Small intestine (tissue), 7 donors: ENCODE data around the gene DOCK4. TPM values are rescaled to one million over a fixed set of nuclear protein-coding genes. Genes with fewer than 3 reads are reported as not detected.

Experiments
- DNase-seq, 2 donors: peaks; one replicate each; pipeline versions ENCODE4 v3.0.0 to v3.0.0-alpha.2; 2013
- FAIRE-seq: peaks from 2 replicates; lab custom pipeline; 2012; peaks lifted over from hg19 to GRCh38; lab: Jason Lieb, UNC
- H3K27ac ChIP-seq, 3 donors: one replicate each; pipeline ENCODE4 v1.5.1; 2013; ENCODE audit warnings: low read length in 2 of 3, mild to moderate bottlenecking in 2 of 3, control low read depth in 1 of 3, inconsistent platforms in 1 of 3, low read depth in 1 of 3, moderate library complexity in 1 of 3
- H3K27me3 ChIP-seq, 3 donors: one replicate each; pipeline ENCODE4 v1.6.1; 2013; ENCODE audit warnings: low read length in 3 of 3, inconsistent platforms in 1 of 3; ENCODE audit not compliant: control insufficient read depth in 3 of 3, insufficient read depth in 3 of 3
- H3K36me3 ChIP-seq, 3 donors: one replicate each; pipeline ENCODE4 v1.6.1; 2013; ENCODE audit warnings: low read length in 3 of 3, inconsistent platforms in 1 of 3, low read depth in 1 of 3, mild to moderate bottlenecking in 1 of 3, moderate library complexity in 1 of 3; ENCODE audit not compliant: control insufficient read depth in 3 of 3, insufficient read depth in 2 of 3
- H3K4me1 ChIP-seq, 3 donors: one replicate each; pipeline ENCODE4 v1.6.1; 2013; ENCODE audit warnings: low read length in 2 of 3, inconsistent platforms in 1 of 3, low read depth in 1 of 3, mild to moderate bottlenecking in 1 of 3, moderate library complexity in 1 of 3; ENCODE audit not compliant: control insufficient read depth in 3 of 3, insufficient read depth in 2 of 3
- H3K4me3 ChIP-seq, 3 donors: one replicate each; pipeline ENCODE4 v1.5.1; 2013; ENCODE audit warnings: low read length in 3 of 3, control low read depth in 1 of 3, inconsistent platforms in 1 of 3, low read depth in 1 of 3, mild to moderate bottlenecking in 1 of 3, moderate library complexity in 1 of 3
- H3K9me3 ChIP-seq, 2 donors: one replicate each; pipeline ENCODE4 v1.6.1; 2013; ENCODE audit warnings: low read depth in 1 of 2, low read length in 1 of 2; ENCODE audit not compliant: control insufficient read depth in 2 of 2, insufficient read depth in 1 of 2
- WGBS, 3 donors: extraction: QIAGEN DNeasy Blood & Tissue Kit; methylation state at CpG; one replicate each; pipeline ENCODE4 v1.1.7; 2013; 5-methylcytosine and 5-hydroxymethylcytosine counted together
- polyA plus RNA-seq, 4 donors: library from polyadenylated mRNA; stranded (reverse) in 3 of 4; unstranded in 1 of 4; fragments of 200-250 nt in 3 of 4; fragments of 120-200 nt in 1 of 4; gene quantifications; one replicate each; pipeline versions ENCODE4 v1.2.1 to v1.2.3, GENCODE V29; 2013
- donor health status: healthy with polysubstance abuse.
- donor health status: control.
- donor health status: control.
- donor health status: Bipolar disorder and iron deficiency.
- donor health status: healthy.

The DOCK4 gene
- polyA plus RNA-seq, 4 donors = 1.9 to 4.1 (median 3.8) TPM; not detected in 1

GRCh38 chr7:112192236-112193154, 13.7 kb downstream of the DOCK4 start:
- no peaks in the 10 kb centered on the region for H3K27me3 ChIP-seq
- no peak for DNase-seq
- H3K4me1 ChIP-seq = no peaks in the 10 kb centered on the region
- H3K36me3 ChIP-seq = no peaks in the 10 kb centered on the region
- H3K9me3 ChIP-seq = peaks cover 0 to 6% of the 10 kb centered on the region in 2 donors
- H3K4me3 ChIP-seq = no peak overlapping the region
- WGBS, 3 donors = 66 to 73% (median 67%) methylated on average over 4 of the region's 4 CpGs
- no peak overlapping the region for H3K27ac ChIP-seq
- peak; percentile 15 for FAIRE-seq

- FAIRE-seq = no peak
These were observed 16.1 kb downstream of the DOCK4 start for GRCh38 chr7:112190120-112190519.

GRCh38 chr7:112189691-112190090, 16.5 kb downstream of the DOCK4 start:
- WGBS, 3 donors = 86 to 92% (median 90%) methylated on average over 5 of the region's 5 CpGs
- no peaks in the 10 kb centered on the region for H3K36me3 ChIP-seq
- DNase-seq (no peak), FAIRE-seq (no peak)
- H3K4me1 ChIP-seq = no peaks in the 10 kb centered on the region
- no peak overlapping the region for H3K4me3 ChIP-seq
- no peak overlapping the region for H3K27ac ChIP-seq
- peaks cover 0 to 6% of the 10 kb centered on the region in 2 donors for H3K9me3 ChIP-seq
- H3K27me3 ChIP-seq = no peaks in the 10 kb centered on the region

More at GRCh38 chr7:112190120-112190519, 16.1 kb downstream of the DOCK4 start:
- WGBS, 3 donors = 77 to 92% (median 87%) methylated on average over 2 of the region's 2 CpGs
- Histone ChIP-seq H3K9me3 (peaks cover 0 to 6% of the 10 kb centered on the region in 2 donors), H3K4me3 (no peak overlapping the region), H3K4me1 (no peaks in the 10 kb centered on the region), H3K36me3 (no peaks in the 10 kb centered on the region), H3K27ac (no peak overlapping the region), H3K27me3 (no peaks in the 10 kb centered on the region)
- no peak for DNase-seq

GRCh38 chr7:112188257-112188656, 17.9 kb downstream of the DOCK4 start:
- WGBS, 3 donors = 86 to 87% (median 87%) methylated on average over 3 of the region's 3 CpGs
- no peak overlapping the region for H3K27ac ChIP-seq
- no peak for DNase-seq
- H3K4me1 ChIP-seq = no peaks in the 10 kb centered on the region
- FAIRE-seq = no peak
- peaks cover 0 to under 1% of the 10 kb centered on the region in 2 donors for H3K9me3 ChIP-seq
- no peaks in the 10 kb centered on the region for H3K27me3 ChIP-seq
- H3K36me3 ChIP-seq = no peaks in the 10 kb centered on the region
- no peak overlapping the region for H3K4me3 ChIP-seq

GRCh38 chr7:112186300-112186699, 19.9 kb downstream of the DOCK4 start:
- Histone ChIP-seq H3K36me3 (no peaks in the 10 kb centered on the region), H3K4me1 (no peaks in the 10 kb centered on the region), H3K4me3 (no peak overlapping the region), H3K9me3 (no peaks in the 10 kb centered on the region), H3K27me3 (no peaks in the 10 kb centered on the region), H3K27ac (no peak overlapping the region)
- DNase-seq = no peak
- WGBS, 3 donors = 71 to 91% (median 86%) methylated on average over 1 of the region's 1 CpG
- no peak for FAIRE-seq

GRCh38 chr7:112185005-112185834, 21.0 kb downstream of the DOCK4 start:
- Histone ChIP-seq H3K4me3 (no peak overlapping the region), H3K27ac (no peak overlapping the region), H3K4me1 (no peaks in the 10 kb centered on the region), H3K36me3 (no peaks in the 10 kb centered on the region), H3K27me3 (no peaks in the 10 kb centered on the region), H3K9me3 (no peaks in the 10 kb centered on the region)
- no peak for DNase-seq
- no peak for FAIRE-seq
- WGBS, 3 donors = 66 to 69% (median 69%) methylated on average over 4 of the region's 4 CpGs

GRCh38 chr7:112184455-112184854, 21.7 kb downstream of the DOCK4 start:
- H3K27ac ChIP-seq = no peak overlapping the region
- no peaks in the 10 kb centered on the region for H3K27me3 ChIP-seq
- DNase-seq (no peak), FAIRE-seq (no peak)
- no peaks in the 10 kb centered on the region for H3K9me3 ChIP-seq
- peak overlapping the region in 1 of 3 donors; percentile 3 for H3K4me3 ChIP-seq
- H3K4me1 ChIP-seq = no peaks in the 10 kb centered on the region
- WGBS, 3 donors = 79 to 89% (median 80%) methylated on average over 2 of the region's 2 CpGs
- H3K36me3 ChIP-seq = no peaks in the 10 kb centered on the region

GRCh38 chr7:112183266-112183665, 22.9 kb downstream of the DOCK4 start:
- no peak for DNase-seq
- Histone ChIP-seq H3K4me1 (no peaks in the 10 kb centered on the region), H3K4me3 (no peak overlapping the region), H3K27ac (no peak overlapping the region), H3K36me3 (no peaks in the 10 kb centered on the region), H3K9me3 (no peaks in the 10 kb centered on the region), H3K27me3 (no peaks in the 10 kb centered on the region)
- WGBS, 3 donors = 85 to 90% (median 89%) methylated on average over 1 of the region's 1 CpG
- no peak for FAIRE-seq
